Measurements from ENCODE around the gene ANKRD65.
"Not testable (repeated sequence)": the region's sequence is repeated elsewhere in the genome, so short reads cannot be mapped to it uniquely, and the experiment has no call there.

ANKRD65 gene

DNA sequence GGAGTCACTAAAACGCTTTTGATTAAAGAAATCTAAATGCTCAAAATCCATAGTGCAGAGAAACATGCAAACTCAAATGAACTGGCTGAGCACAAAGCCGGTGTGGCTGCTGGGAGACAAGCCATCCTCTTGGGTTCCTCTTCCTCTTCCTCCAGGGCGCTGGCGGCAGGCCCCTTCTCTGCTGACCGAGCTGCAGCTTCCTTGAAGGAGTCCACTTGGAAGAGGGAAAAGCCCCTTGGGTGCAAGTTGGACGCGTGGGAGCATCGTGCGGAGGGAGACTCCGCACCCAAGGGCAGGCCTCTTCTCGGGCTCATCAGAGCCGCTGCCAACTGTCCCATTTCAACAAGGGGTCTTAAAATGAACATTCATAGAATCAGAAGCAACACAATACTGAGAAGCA lies 29.9 kb downstream of the ANKRD65 start:
- no peak for DNase-seq
- H3K4me1 ChIP-seq: no peaks in the 10 kb centered on the region
- H3K36me3 ChIP-seq: peaks cover 94% of the 10 kb centered on the region
- TF ChIP-seq, protein P1, sequence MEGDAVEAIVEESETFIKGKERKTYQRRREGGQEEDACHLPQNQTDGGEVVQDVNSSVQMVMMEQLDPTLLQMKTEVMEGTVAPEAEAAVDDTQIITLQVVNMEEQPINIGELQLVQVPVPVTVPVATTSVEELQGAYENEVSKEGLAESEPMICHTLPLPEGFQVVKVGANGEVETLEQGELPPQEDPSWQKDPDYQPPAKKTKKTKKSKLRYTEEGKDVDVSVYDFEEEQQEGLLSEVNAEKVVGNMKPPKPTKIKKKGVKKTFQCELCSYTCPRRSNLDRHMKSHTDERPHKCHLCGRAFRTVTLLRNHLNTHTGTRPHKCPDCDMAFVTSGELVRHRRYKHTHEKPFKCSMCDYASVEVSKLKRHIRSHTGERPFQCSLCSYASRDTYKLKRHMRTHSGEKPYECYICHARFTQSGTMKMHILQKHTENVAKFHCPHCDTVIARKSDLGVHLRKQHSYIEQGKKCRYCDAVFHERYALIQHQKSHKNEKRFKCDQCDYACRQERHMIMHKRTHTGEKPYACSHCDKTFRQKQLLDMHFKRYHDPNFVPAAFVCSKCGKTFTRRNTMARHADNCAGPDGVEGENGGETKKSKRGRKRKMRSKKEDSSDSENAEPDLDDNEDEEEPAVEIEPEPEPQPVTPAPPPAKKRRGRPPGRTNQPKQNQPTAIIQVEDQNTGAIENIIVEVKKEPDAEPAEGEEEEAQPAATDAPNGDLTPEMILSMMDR (IDR thresholded peaks at IDR 0.05; ENCODE audit: low read depth, low read length): no peak
- H3K9me3 ChIP-seq: no peaks in the 10 kb centered on the region
- no peak overlapping the region for H3K4me3 ChIP-seq (ENCODE audit: low read depth, low read length)
- H3K27me3 ChIP-seq: no peaks in the 10 kb centered on the region

GRCh38 chr1:1390675-1391074 lies 30.4 kb downstream of the ANKRD65 start:
- peaks cover 98% of the 10 kb centered on the region for H3K36me3 ChIP-seq
- H3K4me1 ChIP-seq: no peaks in the 10 kb centered on the region
- H3K9me3 ChIP-seq: no peaks in the 10 kb centered on the region
- no peak for DNase-seq
- TF ChIP-seq, protein P1 (IDR thresholded peaks at IDR 0.05; ENCODE audit: low read depth, low read length): no peak
- no peak overlapping the region for H3K4me3 ChIP-seq (ENCODE audit: low read depth, low read length)
- no peaks in the 10 kb centered on the region for H3K27me3 ChIP-seq

- Histone ChIP-seq H3K9me3 (no peaks in the 10 kb centered on the region), H3K36me3 (peaks cover 81% of the 10 kb centered on the region), H3K4me1 (no peaks in the 10 kb centered on the region), H3K4me3 (ENCODE audit: low read depth, low read length) (no peak overlapping the region), H3K27me3 (no peaks in the 10 kb centered on the region)
- TF ChIP-seq, protein P1 (IDR thresholded peaks at IDR 0.05; ENCODE audit: low read depth, low read length): no peak
- DNase-seq: no peak
Measured at GRCh38 chr1:1388078-1388472, 33.0 kb downstream of the ANKRD65 start.

- H3K4me1 ChIP-seq: no peaks in the 10 kb centered on the region
- TF ChIP-seq, protein P1 (IDR thresholded peaks at IDR 0.05; ENCODE audit: low read depth, low read length): no peak
- H3K9me3 ChIP-seq: no peaks in the 10 kb centered on the region
- no peak for DNase-seq
- H3K36me3 ChIP-seq: peaks cover 74% of the 10 kb centered on the region
- H3K4me3 ChIP-seq (ENCODE audit: low read depth, low read length): no peak overlapping the region
- H3K27me3 ChIP-seq: no peaks in the 10 kb centered on the region
Measured at GRCh38 chr1:1387098-1388077, 33.7 kb downstream of the ANKRD65 start.

GRCh38 chr1:1385931-1386330 lies 35.1 kb downstream of the ANKRD65 start:
- H3K4me1 ChIP-seq: no peaks in the 10 kb centered on the region
- no peak for DNase-seq
- peaks cover 60% of the 10 kb centered on the region for H3K36me3 ChIP-seq
- no peaks in the 10 kb centered on the region for H3K27me3 ChIP-seq
- no peaks in the 10 kb centered on the region for H3K9me3 ChIP-seq
- TF ChIP-seq, protein P1 (IDR thresholded peaks at IDR 0.05; ENCODE audit: low read depth, low read length): no peak
- H3K4me3 ChIP-seq (ENCODE audit: low read depth, low read length): no peak overlapping the region

GRCh38 chr1:1385339-1385738 lies 35.7 kb downstream of the ANKRD65 start:
- H3K4me3 ChIP-seq (ENCODE audit: low read depth, low read length); DNase-seq: not testable (repeated sequence)
- peaks cover 54% of the 10 kb centered on the region for H3K36me3 ChIP-seq

More at GRCh38 chr1:1385339-1385738, 35.7 kb downstream of the ANKRD65 start:
- not testable (repeated sequence) for H3K9me3 ChIP-seq, H3K4me1 ChIP-seq, H3K27me3 ChIP-seq
